Epithelial cell of proximal tubule (primary cell): ENCODE results near the gene TBX15. TPM values are rescaled to one million over a fixed set of nuclear protein-coding genes. Genes with fewer than 3 reads are reported as not detected.

Experiments used
- DNase-seq: peaks from one replicate; pipeline ENCODE4 v3.0.0-alpha.2; 2011; ENCODE audit warnings: low read depth
- H3K4me3 ChIP-seq: 2 replicates; pipeline ENCODE4 v1.5.1; 2011; ENCODE audit warnings: low read depth, mild to moderate bottlenecking, low read length
- total RNA-seq: library from RNA; depleted of rRNA; stranded (reverse); fragments of >200 nt; gene quantifications from 2 replicates; pipeline ENCODE4 v1.2.3, GENCODE V29; 2015
- TF ChIP-seq, protein P1 (sequence below): conservative IDR thresholded peaks from 2 replicates; pipeline ENCODE4 v1.5.1; 2012; ENCODE audit warnings: low read depth, mild to moderate bottlenecking, low read length

TBX15 gene
- total RNA-seq, 1 donor from 2014 or later = not detected

DNA sequence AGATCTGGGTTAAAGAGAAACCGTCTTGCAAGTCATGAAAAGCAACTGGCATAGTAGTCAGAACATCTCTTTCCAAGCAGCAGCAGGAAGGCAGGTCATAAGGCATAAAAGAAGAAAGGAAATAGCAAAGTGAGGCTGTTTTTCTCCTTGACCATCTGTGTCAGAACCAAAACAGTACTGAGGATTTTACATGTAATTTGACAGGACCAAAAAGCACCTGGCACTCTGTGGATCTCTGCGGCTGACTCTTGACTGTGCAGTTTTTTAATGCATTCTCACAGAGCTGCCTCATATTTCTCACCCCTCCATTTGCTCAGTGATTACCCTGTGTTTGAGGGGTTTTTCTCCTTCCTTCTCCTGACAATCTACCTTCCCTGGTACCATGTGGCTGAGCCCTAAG lies 17.7 kb downstream of the TBX15 start:
- H3K4me3 ChIP-seq = no peak overlapping the region
- no peak for DNase-seq
- TF ChIP-seq, protein P1, sequence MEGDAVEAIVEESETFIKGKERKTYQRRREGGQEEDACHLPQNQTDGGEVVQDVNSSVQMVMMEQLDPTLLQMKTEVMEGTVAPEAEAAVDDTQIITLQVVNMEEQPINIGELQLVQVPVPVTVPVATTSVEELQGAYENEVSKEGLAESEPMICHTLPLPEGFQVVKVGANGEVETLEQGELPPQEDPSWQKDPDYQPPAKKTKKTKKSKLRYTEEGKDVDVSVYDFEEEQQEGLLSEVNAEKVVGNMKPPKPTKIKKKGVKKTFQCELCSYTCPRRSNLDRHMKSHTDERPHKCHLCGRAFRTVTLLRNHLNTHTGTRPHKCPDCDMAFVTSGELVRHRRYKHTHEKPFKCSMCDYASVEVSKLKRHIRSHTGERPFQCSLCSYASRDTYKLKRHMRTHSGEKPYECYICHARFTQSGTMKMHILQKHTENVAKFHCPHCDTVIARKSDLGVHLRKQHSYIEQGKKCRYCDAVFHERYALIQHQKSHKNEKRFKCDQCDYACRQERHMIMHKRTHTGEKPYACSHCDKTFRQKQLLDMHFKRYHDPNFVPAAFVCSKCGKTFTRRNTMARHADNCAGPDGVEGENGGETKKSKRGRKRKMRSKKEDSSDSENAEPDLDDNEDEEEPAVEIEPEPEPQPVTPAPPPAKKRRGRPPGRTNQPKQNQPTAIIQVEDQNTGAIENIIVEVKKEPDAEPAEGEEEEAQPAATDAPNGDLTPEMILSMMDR = no peak

DNA sequence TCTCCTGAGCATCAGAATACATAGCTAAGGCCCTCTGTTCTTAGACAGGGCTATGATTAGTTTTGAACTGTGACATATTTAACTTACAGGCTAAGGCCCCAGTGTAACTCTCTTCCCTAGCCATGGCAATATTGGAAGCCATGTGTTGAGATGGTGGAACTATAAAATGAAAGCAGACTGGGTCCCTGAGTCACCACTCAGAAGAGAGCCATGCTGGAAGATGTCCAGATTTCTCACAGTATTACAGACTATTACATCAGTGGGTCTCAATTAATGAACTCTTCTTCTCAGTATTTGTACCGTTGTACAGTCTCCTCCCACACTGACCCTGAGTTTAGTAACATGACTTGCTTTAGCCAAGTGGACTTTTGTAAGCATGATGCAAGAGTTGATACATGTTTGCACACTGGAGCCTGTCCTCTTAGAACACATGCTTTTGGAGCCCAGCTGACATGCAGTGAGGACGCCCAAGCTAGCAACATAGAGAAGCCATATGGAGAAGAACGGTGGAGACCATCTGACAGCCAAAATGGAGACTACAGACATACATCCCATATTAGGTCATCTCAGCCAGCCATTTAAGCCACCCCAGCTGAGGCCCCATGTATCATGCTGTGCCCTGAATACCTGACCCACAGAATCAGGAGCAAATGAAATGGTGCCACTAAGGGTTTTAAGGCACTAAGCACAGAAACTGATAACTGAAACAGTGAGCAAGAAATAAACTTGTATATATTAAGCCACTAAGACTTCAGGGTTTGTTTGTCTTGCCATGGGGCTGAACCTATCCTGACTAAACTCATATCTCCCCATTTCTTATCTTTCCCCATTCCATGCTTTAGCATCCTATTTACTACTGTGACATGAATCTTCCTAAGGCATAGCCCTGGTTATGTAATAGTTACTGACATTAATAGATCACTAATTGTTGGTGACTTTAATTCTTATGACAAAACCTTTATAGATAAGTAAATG lies 24.4 kb downstream of the TBX15 start:
- TF ChIP-seq, protein P1 = no peak
- no peak overlapping the region for H3K4me3 ChIP-seq
- DNase-seq = peak; percentile 95

DNA sequence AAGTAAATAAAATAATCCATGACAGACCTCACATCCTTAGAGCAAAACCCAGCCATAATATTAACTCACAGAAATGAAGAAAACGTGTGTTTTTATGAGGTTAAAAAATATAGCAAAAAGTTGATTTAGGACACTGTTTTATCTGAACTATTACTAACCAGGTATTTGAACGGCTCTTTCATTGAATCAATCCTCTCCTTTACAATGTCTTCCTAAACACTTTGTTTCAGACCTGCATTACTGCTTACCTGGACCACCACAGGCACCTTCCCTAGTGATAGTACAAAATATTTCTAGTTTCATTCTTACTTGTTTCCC lies 25.0 kb downstream of the TBX15 start:
- TF ChIP-seq, protein P1 = no peak
- DNase-seq = no peak
- H3K4me3 ChIP-seq = no peak overlapping the region

DNA sequence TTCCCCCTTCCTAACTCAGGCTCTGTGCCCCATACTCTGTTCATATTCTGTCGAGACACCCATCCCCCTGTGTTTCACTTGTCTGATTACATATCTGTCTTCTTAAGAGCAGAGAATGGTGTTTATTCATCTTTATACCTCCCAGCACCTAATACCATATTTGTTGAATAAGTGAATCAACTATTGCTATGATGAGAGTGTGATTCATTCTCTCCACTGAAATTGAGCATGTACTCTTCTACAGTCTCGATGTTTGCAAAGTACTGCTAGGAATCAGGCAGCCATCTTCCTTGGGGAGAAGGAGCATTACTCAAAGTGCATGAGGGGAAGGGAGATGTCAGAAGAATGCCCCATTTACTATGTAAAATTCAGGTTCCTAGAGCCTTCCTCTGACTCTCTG lies 27.0 kb downstream of the TBX15 start:
- H3K4me3 ChIP-seq = no peak overlapping the region
- TF ChIP-seq, protein P1 = no peak
- DNase-seq = no peak

DNA sequence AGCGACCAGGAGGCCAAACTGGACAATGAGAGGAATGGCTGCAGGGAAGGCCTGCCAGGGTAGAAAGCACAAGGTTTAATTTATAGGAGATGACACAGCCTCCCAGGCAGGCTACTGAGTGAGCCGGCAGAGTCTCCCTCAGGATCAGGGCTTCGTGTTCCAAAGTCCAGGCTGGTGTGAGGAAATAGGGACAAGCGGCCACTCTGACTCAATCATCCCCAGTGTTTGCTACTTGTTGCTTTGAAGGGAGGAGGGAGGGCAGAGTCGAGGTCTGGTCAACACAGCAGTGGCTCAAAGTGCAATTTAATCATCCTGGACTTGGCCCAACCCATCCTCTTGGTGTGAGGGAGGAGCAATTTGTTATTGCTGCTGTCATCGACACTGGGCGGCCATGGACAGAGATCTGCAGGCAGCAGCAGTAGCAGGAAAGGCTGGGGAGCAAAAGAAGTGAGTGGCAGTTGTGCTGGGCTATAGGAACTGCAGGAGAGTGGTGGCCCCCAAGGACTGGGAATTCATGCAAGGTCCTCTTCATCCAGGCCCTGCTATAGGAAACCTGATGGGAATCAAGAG lies 27.5 kb downstream of the TBX15 start:
- peak; percentile 95 for DNase-seq
- TF ChIP-seq, protein P1 = no peak
- H3K4me3 ChIP-seq = no peak overlapping the region

DNA sequence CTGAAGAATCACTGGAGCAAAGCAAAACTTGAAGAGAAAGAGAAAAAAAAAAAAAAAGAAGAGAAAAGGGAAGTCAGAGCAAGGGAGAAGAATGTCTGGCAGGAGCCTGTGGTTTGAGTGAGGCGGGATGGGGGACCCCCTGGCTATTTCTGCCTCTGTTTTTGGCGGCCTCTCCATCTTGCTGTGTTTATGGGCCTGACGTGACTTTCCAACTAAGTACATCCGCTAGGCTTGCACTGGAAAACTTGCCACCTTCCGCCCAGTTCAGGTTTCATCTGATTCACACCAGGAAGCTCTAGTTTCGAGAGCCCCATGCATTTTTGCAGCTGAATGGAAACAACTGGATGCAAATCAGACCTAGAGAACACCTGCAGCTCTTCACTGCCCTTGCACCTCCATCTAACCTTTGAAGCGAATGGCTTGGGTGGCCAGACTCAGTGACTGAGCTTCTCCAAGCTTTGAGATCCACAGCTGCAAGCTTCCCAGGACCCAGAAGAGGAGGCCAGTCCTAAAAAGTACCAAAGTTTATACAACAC lies 28.0 kb downstream of the TBX15 start:
- TF ChIP-seq, protein P1 = no peak
- H3K4me3 ChIP-seq = no peak overlapping the region
- no peak for DNase-seq
